NCI-H1436 (cell line): Measurements from ENCODE around the gene SCYL1.
"Not testable (repeated sequence)": the region's sequence is repeated elsewhere in the genome, so short reads cannot be mapped to it uniquely, and the experiment has no call there.

Experiments
- DNase-seq: peaks from one replicate; lab custom pipeline; 2025; lab: John Stamatoyannopoulos, UW

Gene SCYL1

DNA sequence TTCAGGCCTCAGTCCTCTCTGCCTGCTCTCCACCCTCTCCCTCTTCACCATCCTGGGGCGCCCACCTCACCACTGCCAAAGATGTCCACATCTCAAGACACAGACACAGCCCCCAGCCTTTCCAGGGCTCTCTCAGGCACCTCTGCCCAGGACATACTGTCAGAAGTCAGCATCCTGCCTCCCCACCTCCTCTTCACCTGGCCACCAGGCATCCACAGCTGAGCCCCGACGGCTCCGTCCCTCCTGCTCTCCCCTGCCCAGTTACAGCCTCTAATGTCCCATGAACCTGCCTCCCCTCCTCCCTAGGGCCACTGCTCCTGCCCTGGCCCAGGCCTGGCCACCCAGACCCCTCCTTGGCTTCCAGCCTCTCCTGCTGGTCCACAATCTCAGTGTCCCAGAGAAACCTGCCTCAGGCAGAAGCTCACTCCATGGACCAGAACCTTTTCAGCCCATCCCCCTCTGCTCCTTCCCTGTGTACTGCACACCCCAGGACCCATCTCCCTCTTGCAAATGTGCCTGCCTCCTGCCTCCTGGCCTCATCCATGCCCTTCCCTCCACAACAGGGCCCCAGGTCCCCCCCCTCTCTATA lies 30.1 kb downstream of the SCYL1 start:
- DNase-seq: no peak

DNA sequence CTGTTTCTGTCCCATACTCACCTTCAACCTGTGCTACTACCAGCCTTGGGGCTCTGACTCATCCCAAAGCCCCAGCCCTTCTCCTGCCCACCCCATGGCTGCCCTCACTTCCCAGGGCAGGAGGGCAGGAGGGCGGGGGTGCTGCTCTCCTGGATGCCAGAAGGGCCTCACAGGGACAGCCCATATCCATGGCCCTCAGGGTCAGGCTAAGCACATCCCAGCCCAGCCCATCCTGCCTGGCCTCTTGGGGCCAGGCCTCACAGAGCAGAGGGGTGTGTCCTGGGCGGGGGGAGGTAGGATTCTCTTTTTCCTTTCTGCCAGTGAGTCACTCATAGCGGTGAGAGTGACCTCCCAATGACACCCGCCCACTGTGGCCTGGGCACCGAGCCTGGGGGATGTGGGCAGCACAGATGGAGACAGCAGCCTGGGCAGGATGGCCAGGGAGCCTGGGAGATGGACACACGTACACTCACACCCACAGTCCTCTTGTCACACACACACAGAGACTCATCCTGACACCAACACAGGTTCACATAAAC lies 30.9 kb downstream of the SCYL1 start:
- DNase-seq: no peak

DNA sequence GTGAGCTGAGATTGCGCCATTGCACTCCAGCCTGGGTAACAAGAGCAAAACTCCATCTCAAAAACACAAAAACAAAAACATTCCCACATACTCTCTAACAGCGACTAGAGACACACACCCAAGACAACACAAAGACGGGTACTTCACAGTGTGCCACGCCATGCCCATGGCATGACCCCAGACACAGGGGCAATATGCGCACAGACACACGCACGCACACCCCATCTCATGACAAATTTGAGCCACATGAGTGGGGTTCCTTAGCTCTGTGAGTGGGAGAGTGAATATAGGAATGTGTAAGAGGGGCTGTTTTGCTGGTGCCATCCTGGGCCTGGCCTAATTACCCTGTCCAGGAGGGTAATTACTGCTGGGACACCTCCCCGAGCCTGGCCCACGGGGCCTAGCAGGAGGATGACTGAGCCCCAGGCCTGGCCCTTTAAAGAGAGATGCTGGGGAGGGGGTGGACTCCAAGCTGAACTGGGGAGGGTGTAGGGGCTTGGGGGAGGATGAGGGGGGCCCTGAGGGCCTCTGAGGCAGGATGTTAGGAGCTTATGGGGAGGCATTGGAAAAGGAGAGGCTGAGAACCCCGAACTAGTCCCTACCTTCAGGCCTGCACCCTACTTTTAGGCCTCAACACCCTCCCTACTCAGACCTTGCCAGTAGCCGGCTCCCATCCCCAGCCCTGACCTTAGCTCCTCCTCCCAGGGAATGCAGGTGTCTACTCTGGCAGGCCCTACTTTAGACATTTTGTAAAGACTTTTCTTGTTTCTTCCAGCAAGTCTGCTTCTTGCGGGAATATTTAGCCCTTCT lies 31.8 kb downstream of the SCYL1 start:
- DNase-seq: no peak

DNA sequence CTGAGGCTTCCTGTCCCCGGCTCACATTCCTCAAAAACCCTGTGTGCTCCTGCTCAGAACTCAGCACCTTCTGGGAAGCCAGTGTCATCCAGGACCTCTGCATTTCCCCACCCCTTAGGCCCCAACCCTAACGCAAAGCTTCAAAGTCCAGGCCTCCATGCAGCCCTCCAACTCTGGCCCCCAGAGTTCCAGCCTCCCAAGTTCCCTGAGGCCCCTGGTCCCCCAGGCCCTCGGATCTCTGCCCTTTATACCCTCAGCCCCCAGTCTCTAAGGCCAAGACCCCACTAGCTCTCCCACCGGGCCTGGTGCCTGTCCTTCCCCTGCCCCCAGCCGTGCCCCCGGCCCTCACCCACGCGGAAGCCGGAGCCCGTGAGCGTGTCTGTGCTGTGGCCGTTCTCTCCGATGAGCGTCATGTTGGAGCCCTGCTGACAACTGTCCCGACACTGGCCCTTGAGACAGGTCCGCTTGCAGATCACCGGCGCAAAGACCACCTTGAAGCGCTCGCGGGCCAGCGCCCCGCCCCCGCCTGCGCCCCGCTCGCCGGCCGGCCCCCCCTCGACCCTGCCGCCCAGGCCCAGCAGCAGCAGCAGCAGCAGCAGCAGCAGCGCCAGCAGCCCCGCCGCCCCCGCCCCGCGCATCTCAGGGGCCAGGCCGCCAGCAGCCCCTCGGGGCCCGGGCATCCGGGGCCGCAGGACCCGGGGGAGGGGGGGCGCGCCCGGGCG lies 32.6 kb downstream of the SCYL1 start:
- DNase-seq: no peak

DNA sequence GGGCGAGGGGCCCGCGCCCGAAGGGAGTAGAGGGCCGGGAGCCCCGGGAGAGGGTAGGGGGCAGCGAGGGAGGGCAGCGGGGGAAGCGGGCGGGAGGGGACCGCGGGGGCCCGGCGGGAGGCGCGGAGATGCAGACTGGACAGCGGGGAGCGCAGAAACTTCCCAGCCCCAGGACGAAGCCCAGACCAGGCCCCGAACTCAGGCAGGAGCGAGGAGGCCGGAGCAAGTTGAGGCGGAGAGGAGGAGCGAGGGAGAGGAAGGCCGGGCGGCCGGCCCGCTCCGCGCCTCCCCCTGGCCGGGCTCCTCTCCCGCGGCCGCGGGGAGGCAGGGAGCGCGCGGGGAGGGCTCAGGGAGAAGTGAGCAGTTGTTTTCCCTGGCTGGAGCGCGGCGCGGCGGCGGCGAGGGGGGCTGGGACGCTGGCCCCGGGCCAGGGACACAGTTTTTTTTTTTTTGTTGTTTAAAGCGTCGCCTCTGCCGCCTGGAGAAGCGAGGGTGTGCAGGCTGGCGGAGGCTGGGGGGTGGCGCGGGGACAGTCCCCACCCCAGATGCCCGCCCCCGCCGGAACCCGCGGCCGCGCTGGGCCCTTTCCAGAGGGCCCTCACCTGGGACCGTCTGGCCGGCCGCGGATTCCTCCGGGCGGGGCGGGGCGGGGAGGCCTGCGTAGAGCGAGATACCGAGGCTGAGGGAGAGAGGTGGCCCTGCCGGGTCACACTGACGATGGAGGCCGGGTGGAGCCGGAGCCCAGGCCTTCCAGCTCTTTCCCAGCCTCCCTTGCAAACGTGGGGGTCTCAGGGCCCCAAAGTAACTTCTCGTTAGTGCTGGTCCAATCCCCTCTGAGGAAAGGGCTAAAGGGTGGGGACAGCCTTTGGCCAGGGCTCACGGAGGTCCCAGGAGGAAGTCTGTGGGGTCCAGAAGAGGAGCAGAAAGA lies 33.4 kb downstream of the SCYL1 start, which contains the start of gene LTBP3:
Gene LTBP3 (minus strand): TSS at position 358 of the 928 bp plus-strand sequence. CDS start 400 bp downstream, outside the sequence.
- DNase-seq: peak; percentile 13

DNA sequence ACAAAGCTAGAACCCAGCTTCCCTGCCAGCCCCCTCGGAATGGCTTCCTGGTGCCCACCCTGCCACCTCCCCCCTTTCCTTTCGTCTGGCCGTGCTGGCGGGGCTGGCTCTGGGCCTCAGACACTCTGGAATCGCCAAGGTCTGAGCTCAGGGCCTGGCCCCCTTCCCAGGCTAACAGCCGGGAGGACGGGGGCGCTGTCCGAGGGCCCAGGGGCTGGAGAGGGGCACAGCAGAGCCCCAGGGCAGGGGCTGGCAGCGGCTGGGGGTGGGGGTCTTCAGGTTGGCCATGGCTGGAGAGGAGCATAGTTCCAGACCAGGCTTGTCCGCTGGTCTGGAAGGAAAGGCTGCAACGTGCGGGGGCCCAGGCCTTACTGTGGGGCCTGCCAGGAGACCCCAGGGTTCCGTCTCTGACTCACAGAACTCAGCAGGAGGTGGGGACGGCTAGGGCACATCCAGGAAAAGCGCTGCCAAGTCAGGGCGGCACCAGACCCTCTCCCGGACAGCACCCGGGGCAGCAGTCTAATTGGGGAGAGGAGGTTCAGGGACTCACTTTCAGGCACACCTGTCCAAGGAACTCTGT lies 34.1 kb downstream of the SCYL1 start:
- DNase-seq: no peak

DNA sequence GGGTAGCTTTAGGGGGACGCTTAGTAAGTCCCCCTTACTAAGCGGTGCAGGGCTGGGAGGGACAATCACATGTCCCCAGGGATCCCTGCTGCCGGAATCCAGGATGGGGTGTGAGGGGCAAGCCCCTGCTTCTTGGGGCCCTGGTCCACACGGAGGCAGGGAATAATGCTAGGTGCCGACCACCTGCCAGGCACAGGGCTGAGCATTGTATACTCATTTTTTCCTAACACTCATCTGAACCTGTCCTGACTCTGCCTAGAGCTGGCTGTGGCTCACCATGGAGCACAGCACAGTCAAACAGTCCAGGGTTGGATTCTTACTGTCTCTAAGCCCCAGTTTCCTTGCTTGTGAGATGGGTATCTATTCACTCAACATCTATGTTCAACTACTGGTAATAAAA lies 34.7 kb downstream of the SCYL1 start:
- DNase-seq: no peak

DNA sequence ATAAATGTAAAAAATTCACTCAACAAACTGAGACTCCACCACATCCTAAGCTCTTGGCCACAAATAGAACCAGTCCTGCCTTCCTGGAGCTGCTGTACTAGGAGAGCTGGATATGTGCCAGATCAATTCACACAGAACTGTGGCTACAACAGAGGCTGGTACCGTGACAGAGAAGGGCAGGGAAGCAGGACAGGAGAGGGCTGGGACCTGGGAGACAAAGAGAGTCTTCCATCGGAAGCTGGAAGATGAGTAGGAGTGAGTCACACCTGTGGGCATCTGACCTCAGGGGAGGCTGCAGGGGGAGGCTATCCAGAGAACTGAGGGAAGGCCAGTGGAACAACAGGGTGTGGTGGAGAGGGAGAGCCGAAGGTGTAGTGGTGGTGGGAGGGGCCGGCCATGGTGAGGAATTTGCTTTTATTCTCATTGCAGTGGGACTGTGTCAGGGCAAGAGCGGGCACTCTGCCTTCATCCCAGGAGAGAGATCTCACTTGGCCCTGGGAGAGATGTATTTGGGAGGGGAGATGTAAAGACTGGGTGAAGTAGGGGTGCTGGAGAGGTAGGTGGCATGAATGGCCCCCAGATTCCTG lies 35.2 kb downstream of the SCYL1 start:
- no peak for DNase-seq

DNA sequence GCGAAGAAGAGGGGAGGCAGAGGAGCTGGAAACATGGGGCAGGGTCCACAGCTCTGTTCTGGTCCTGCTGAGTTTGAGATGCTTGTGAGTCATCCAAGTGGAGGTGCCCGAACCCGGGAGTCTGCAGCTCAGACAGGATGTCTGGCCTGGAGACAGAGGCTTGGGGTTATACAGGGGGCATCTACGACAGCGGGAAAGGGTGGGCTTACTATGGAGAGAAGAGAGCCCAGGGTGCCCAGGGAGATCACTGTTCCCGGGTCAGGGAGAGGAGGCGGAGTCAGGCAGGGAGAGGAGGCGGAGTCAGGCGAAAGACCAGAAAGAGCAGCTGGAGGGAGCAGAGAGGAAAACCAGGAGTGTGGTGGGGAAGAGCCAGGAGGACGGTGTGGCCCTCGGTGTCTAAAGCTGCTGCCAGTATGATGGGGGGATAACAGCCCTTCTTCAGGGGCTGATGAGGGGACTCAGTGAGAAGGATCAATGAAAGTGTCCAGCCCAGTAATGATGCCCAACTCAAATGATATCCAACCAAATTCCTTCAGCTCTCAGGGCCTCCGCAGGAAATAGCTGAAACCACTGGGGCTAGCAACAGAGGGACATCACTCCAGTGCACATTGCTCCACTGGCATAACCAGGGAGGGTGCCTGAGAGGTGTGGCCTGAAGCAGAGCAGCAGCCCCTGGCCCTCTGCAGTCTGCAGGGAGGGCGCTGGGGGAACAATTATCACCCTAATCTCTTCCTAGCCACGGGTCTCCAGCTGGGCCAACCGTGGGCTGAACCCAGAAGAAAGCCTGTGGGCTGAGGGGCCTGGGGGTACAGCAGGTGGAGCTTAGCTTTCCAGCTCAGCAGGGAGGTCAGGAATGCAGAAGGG lies 35.9 kb downstream of the SCYL1 start:
- DNase-seq: no peak

DNA sequence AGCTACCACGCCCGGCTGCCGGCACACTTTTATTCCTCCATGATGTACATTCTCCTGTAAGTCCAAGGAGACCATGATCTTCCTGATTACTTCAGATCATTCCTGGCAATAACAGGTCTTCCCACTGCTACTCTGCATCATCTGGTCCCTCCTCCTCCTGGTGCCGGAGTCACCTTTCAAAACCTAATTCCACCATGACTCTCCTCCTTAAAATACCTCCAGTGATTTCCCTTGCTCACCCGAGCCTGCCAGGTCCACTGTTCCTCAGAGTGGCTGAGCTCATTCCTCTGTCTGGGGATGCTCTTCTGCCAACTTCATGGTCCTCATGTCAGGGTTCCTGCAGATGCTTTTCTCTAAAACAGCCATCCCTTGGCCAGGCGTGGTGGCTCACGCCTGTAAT lies 37.1 kb downstream of the SCYL1 start:
- DNase-seq: no peak

DNA sequence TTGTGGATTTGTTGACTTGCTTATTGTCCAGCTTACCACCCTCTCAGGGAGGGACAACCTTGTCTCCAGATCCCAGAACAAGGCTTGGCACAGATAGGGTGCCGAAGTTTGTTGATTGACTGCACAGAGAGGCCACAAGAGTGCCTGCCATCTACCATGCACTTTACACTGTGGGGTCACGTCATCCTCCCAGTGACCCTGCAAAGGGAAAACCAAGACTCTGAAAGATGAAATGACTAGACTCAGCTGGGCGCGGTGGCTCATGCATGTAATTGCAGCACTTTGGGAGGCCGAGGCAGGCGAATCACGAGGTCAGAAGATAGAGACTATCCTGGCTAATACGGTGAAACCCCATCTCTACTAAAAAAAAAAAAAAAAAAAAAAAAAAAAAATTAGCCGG lies 37.9 kb downstream of the SCYL1 start:
- no peak for DNase-seq

DNA sequence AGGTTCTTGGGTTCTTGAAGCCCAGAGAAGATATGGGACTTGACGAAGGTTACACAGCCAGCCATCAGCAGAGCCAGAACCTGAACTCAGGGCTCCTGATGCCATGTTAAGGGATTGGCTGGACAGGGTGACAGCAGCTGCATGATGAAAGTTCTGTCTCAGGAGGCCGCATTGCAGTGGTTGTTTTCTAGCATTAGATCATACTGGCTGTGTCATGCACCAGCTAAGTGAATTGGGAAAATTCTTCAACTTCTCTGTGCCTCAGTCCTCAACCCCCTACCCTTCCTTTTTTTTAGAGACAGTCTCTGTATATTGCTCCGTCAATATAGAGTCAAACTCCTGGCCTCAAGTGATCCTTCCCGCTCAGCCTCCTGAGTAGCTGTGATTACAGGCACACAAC lies 38.7 kb downstream of the SCYL1 start:
- no peak for DNase-seq

DNA sequence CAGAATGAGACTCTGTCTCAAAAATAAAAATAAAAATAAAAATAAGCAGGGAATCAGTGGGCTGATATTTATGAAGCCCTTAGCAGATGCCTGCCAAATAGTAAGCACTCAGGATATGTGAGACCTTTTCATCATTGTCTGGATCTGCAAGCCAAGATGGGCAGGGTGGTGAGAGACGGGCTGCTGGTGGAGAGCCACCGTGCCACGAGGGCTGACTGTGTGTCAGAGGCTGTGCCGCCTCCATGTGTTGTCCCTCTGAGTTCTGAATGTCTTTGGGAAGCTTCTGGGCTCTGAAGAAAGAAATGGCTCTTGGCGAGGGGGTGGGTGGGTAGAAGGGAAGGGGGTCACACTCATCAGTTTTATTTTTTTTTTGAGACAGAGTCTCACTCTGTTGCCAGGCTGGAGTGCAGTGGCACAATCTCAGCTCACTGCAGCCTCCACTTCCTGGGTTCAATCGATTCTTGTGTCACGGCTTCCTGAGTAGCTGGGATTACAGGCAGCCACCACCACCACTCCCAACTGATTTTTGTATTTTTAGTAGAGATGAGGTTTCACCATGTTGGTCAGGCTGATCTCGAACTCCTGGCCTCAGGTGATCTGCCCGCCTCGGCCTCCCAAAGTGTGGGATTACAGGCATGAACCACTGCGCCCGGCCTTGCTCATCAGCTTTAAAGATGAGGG lies 40.1 kb downstream of the SCYL1 start:
- not testable (repeated sequence) for DNase-seq

DNA sequence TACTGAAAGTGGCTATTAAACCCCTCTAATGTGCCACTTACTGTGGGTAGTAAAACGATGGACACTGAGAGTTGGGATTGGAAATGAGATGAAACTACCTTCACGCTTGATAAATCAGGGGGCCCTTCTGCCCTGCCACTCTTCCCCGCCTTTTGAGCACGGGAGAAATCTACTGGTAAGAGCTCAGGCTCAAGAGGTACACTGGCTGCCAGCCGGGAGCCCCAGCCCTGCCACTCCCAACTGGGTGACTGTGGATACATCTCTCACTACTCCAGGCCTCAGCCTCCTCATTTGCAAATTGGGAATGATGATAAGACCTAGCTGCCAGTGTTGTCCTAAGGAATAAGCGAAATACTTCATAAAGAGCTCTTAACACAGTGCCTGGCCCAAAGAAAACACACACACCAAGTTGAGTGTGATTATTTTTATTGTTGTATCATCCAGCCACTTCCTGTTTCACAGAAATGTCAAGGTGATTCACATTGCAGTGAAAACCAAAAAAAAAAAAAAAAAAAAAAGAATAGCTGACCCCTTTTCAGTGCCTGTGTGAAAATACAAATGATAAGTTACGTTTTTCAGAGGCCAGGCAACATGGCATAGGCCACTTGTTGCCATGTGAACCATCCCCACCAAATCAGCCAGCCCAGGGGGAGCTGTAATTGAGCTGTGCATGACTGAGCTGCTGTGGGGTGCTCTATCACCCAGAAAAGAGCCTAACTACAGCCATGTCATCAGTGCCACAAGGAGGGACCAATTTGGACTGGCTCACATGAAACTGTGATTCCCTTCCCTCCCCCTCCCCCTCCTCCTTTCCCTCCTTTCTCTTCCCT lies 41.0 kb downstream of the SCYL1 start:
- no peak for DNase-seq

DNA sequence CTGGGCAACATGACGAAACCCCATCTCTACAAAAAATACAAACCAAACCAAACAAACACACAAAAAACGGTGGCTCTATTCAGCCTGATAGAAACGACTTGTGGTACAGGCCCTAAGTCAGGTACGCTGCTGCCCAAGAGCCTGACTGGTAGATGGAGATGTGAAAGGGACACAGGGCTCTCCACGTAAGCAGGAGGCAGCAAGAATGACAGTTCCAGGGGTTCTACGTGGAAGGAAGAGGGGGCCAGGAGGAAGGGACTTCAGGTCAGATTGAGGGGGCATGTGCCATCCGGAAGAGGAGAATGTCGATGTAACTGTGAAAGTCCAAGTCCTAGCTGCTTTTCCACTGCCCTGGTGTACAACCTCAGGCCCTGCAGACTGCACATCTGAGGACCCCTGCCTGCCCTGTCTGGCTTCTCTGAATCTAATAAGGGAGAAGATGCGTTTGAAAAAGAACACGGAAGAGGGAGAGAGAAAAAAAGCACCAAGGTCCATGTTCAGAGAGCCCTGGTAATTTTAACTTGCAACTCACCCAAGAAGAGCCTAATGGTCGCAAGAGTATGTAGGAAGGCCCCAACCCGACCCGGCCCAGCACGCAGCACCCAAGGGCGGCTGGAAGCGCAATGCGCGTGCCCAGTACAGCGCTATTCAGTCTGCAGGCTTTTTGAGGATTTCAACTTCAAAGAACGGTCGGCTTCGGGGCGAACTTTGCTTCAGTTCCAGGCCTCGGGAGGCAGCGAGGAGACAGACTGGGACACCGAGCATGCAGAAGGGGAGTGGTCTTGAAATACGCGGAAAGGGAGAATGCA lies 44.5 kb downstream of the SCYL1 start:
- DNase-seq: no peak

DNA sequence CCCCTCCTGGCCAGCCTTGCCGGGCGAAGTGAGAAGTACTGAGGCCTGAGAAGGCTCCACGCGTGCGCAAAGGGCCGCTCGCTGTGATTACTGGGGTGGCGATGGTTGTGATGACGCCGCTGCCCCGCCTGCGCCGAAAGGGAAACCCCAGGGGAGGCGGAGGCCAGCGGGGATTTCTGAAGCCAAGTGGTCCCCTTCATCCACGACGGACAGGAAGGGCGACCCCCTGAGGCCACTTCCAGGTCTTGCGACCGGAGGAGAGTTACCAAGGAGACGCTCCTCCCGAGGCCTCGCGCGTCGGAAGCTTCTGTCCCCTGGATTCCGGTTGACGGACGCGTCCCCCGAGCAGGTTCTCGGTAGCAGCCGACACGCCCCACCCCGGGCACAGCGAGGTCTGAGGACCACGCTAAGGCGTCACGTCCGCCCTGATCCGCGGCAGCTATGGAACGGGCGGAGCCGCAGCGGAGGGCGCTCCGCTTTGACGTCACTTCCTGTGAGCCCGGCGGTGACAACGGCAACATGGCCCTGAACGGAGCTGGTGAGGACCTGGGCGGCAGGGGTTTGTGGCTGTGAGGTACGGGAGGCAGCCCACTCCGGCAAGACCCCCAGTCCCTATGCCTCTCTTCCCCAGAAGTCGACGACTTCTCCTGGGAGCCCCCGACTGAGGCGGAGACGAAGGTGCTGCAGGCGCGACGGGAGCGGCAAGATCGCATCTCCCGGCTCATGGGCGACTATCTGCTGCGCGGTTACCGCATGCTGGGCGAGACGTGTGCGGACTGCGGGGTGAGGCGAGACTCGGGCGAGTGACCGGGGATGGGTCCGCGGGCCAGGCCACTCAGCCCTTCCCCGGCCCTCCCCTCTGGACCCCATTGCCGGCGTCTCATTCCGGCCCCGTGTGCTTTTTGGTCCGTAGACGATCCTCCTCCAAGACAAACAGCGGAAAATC lies 45.4 kb downstream of the SCYL1 start, which contains the start of gene ZNRD2:
Gene ZNRD2 (plus strand): TSS at position 505 of the 946 bp plus-strand sequence. CDS start 15 bp downstream, at position 520.
- DNase-seq: peak; percentile 96
